ENCODE measurements around the gene MEF2A.

DNA sequence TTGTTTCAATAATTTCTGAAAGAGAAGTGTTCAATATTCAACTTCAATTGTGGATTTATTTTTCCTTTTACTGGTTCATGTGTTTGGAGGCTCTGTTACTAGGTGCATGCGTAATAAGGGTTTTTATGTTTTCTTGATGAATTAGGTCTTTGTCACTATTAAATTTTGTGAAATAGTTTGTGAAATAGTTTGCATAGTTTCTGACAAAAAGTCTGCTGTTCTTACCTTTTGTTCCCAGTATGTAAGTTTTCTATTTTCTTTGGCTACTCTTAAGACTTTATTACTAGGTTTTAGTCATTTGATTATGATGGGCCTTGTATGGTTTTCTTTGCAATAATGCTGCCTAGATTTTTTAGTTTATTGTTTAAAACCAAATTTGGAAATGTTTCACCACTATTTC, 38.0 kb downstream of the MEF2A start:
- TF ChIP-seq TEAD1 (CRISPR knock-in tag; IDR thresholded peaks at IDR 0.05) (no peak), CTCF (IDR thresholded peaks at IDR 0.05) (no peak), NFYB (CRISPR knock-in tag; conservative IDR thresholded peaks at IDR 0.05; ENCODE audit: low read depth) (no peak)
